ENCODE measurements around the gene FSD1. TPM values are rescaled to one million over a fixed set of nuclear protein-coding genes. Genes with fewer than 3 reads are reported as not detected.

FSD1 gene
- total and polyA plus RNA-seq, 9 of the 15 experiments (the other 6 are each of a cell fraction or from before 2014, with no cell fraction given), result 0.11 to 1.9 (median 0.94) TPM; not detected in 1

DNA sequence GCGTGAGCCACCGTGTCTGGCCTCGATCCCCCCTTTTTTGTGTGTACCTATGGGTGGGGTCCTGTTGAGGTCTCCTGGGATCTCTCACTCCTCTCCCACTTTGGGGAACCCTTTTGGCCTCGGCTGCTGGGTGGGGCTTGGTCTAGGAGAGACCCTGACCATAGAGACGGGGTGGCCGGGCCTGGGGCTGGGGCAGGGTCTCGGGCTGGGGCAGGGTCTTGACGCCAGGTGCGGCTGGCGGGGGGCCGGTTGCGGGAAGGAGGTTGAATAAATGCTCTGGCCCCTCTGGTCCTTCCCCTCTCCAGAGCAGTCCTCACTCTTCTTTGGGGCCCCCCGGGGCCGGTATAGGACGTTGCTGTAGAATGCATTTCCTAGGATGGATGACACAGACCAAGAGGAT, 11.9 kb upstream of the FSD1 start:
- Histone ChIP-seq H3K4me3 (no peak overlapping the region), H3K9me3 (replicated peaks; ENCODE audit: control insufficient read depth, insufficient read depth, low read depth, low read length) (no peaks in the 10 kb centered on the region), H3K27ac (ENCODE audit: extremely low read depth, low read depth, low read length) (no peak overlapping the region), H3K4me2 (ENCODE audit: insufficient read depth, low read length) (no peak overlapping the region), H3K79me2 (ENCODE audit: control insufficient read depth, insufficient read depth, low read length) (no peaks in the 10 kb centered on the region), H2AFZ (ENCODE audit: low read depth, low read length) (no peak overlapping the region), H3K9me1 (ENCODE audit: control insufficient read depth, insufficient read depth, low read length) (no peaks in the 10 kb centered on the region), H3K4me1 (replicated peaks in 1 of 2; ENCODE audit: control insufficient read depth in 2 of 2, insufficient read depth in 2 of 2, low read length in 2 of 2) (peaks cover 6 to 27% of the 10 kb centered on the region in 2 experiments; a peak in 4 of 5 replicates), H4K20me1 (replicated peaks; ENCODE audit: control insufficient read depth, insufficient read depth, low read length) (no peaks in the 10 kb centered on the region), H3K27me3 (ENCODE audit: control insufficient read depth in 2 of 2, insufficient read depth in 2 of 2, low read length in 2 of 2) (peaks cover 3 to 8% of the 10 kb centered on the region in 2 experiments; a peak in 2 of 5 replicates), H3K9ac (ENCODE audit: insufficient read depth in 1 of 2, low read depth in 2 of 2, low read length in 2 of 2) (no peak overlapping the region), H3K36me3 (ENCODE audit: control insufficient read depth, insufficient read depth, low read length) (no peaks in the 10 kb centered on the region)
- no peak for FAIRE-seq
- 0 out of 3 replicates have a peak, but pooled peaks have one; percentile 18 for ATAC-seq
- ChIA-PET CTCF (ENCODE audit: low intra/inter-chr PET ratio) (no interaction called here), POLR2A (interaction anchor here (1.6 kb wide), 1 partner anchor 12 kb away, joined by 3 read pairs; the partner anchor contains the start of gene FSD1)
- WGBS (ENCODE audit: insufficient coverage, low coverage, missing lambda C conversion rate), result 25% methylated on average over 4 of the region's 15 CpGs
- TF ChIP-seq, protein P1, sequence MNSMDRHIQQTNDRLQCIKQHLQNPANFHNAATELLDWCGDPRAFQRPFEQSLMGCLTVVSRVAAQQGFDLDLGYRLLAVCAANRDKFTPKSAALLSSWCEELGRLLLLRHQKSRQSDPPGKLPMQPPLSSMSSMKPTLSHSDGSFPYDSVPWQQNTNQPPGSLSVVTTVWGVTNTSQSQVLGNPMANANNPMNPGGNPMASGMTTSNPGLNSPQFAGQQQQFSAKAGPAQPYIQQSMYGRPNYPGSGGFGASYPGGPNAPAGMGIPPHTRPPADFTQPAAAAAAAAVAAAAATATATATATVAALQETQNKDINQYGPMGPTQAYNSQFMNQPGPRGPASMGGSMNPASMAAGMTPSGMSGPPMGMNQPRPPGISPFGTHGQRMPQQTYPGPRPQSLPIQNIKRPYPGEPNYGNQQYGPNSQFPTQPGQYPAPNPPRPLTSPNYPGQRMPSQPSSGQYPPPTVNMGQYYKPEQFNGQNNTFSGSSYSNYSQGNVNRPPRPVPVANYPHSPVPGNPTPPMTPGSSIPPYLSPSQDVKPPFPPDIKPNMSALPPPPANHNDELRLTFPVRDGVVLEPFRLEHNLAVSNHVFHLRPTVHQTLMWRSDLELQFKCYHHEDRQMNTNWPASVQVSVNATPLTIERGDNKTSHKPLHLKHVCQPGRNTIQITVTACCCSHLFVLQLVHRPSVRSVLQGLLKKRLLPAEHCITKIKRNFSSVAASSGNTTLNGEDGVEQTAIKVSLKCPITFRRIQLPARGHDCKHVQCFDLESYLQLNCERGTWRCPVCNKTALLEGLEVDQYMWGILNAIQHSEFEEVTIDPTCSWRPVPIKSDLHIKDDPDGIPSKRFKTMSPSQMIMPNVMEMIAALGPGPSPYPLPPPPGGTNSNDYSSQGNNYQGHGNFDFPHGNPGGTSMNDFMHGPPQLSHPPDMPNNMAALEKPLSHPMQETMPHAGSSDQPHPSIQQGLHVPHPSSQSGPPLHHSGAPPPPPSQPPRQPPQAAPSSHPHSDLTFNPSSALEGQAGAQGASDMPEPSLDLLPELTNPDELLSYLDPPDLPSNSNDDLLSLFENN (IDR thresholded peaks at IDR 0.05; ENCODE audit: low read depth in 2 of 2, low read length in 2 of 2), result no peak
- TF ChIP-seq DACH1 (IDR thresholded peaks at IDR 0.05; ENCODE audit: partially characterized antibody) (no peak), ZNF696 (CRISPR knock-in tag; conservative IDR thresholded peaks at IDR 0.05) (no peak), ELF4 (CRISPR knock-in tag; IDR thresholded peaks at IDR 0.05) (no peak), ZC3H4 (CRISPR knock-in tag; IDR thresholded peaks at IDR 0.05; ENCODE audit: borderline replicate concordance) (no peak), ZBTB33 (CRISPR knock-in tag; IDR thresholded peaks at IDR 0.05) (no peak), HNRNPUL1 (IDR thresholded peaks at IDR 0.05; ENCODE audit: low read length) (no peak), SRSF3 (IDR thresholded peaks at IDR 0.05; ENCODE audit: insufficient read depth, low read length) (no peak), NR0B1 (IDR thresholded peaks at IDR 0.05; ENCODE audit: partially characterized antibody) (no peak)
- TF ChIP-seq, protein P2, sequence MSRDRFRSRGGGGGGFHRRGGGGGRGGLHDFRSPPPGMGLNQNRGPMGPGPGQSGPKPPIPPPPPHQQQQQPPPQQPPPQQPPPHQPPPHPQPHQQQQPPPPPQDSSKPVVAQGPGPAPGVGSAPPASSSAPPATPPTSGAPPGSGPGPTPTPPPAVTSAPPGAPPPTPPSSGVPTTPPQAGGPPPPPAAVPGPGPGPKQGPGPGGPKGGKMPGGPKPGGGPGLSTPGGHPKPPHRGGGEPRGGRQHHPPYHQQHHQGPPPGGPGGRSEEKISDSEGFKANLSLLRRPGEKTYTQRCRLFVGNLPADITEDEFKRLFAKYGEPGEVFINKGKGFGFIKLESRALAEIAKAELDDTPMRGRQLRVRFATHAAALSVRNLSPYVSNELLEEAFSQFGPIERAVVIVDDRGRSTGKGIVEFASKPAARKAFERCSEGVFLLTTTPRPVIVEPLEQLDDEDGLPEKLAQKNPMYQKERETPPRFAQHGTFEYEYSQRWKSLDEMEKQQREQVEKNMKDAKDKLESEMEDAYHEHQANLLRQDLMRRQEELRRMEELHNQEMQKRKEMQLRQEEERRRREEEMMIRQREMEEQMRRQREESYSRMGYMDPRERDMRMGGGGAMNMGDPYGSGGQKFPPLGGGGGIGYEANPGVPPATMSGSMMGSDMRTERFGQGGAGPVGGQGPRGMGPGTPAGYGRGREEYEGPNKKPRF (IDR thresholded peaks at IDR 0.05; ENCODE audit: low read depth, low read length), result no peak
- no peak for DNase-seq (ENCODE audit: extremely low read depth in 1 of 4, low spot score in 3 of 4)
- intact Hi-C loops (cut with micrococcal nuclease) (no loop called here), in situ Hi-C loops (cut with MboI) (no loop called here)
- no TSS peak for BruUV-seq (replicated peaks)
